Stomach smooth muscle (tissue), 2 donors: ENCODE measurements around the gene RALGPS2.

Source experiments
- H3K27ac ChIP-seq: one replicate; pipeline ENCODE4 v1.7.0; 2013; ENCODE audit warnings: mild to moderate bottlenecking, low read length, inconsistent platforms
- H3K27me3 ChIP-seq, 2 donors: one replicate each; pipeline ENCODE4 v1.7.0; 2013; ENCODE audit warnings: low read length in 2 of 2; ENCODE audit not compliant: insufficient read depth in 2 of 2, control insufficient read depth in 1 of 2
- H3K36me3 ChIP-seq, 2 donors: one replicate each; pipeline ENCODE4 v1.7.0; 2013; ENCODE audit warnings: low read length in 2 of 2; ENCODE audit not compliant: control insufficient read depth in 2 of 2, insufficient read depth in 2 of 2
- H3K4me1 ChIP-seq: one replicate; pipeline ENCODE4 v1.7.0; 2013; ENCODE audit warnings: low read length; ENCODE audit not compliant: control insufficient read depth, insufficient read depth
- H3K4me3 ChIP-seq, 2 donors: one replicate each; pipeline ENCODE4 v1.7.0; 2013; ENCODE audit warnings: low read length in 2 of 2
- H3K9ac ChIP-seq, 2 donors: one replicate each; pipeline ENCODE4 v1.7.0; 2013; ENCODE audit warnings: low read length in 2 of 2, mild to moderate bottlenecking in 1 of 2
- H3K9me3 ChIP-seq, 2 donors: one replicate each; pipeline ENCODE4 v1.7.0; 2013; ENCODE audit warnings: low read length in 2 of 2; ENCODE audit not compliant: control insufficient read depth in 2 of 2
- donor health status: healthy.
- donor health status: Pancreatic carcinoma.

The RALGPS2 gene

DNA sequence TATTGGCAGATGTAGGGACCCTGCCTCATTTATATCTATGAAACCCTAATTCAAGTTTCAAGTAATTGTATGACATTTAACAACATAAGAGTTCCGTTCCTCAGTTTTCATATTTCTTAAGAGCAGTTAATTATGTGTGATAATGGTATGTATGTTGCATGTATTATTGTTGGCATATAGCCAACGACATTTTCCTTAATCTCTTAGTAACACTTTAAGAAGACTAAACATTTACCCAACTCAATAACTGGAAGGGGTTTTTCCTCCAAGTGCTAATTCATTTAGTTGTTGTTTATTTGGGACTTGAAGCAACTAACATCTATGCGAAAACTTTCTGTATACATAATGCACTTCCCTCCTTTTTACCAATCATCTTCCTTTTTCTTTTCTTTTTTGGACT is 1.5 kb upstream of the RALGPS2 start:
- H3K27me3 ChIP-seq: peaks cover 0 to 5% of the 10 kb centered on the region in 2 donors
- no peak overlapping the region for H3K27ac ChIP-seq
- no peak overlapping the region for H3K4me3 ChIP-seq
- no peaks in the 10 kb centered on the region for H3K9me3 ChIP-seq
- H3K9ac ChIP-seq: no peak overlapping the region
- H3K4me1 ChIP-seq: peaks cover 2% of the 10 kb centered on the region
- H3K36me3 ChIP-seq: no peaks in the 10 kb centered on the region

GRCh38 chr1:178724376-178724727 is 692 bp upstream of the RALGPS2 start:
- Histone ChIP-seq H3K27ac (no peak overlapping the region), H3K36me3 (no peaks in the 10 kb centered on the region), H3K27me3 (peaks cover 0 to 5% of the 10 kb centered on the region in 2 donors), H3K4me1 (peaks cover 2% of the 10 kb centered on the region), H3K9ac (peak overlapping the region; percentile 6 to 61), H3K9me3 (no peaks in the 10 kb centered on the region), H3K4me3 (peak overlapping the region in 1 of 2 donors; percentile 75)

DNA sequence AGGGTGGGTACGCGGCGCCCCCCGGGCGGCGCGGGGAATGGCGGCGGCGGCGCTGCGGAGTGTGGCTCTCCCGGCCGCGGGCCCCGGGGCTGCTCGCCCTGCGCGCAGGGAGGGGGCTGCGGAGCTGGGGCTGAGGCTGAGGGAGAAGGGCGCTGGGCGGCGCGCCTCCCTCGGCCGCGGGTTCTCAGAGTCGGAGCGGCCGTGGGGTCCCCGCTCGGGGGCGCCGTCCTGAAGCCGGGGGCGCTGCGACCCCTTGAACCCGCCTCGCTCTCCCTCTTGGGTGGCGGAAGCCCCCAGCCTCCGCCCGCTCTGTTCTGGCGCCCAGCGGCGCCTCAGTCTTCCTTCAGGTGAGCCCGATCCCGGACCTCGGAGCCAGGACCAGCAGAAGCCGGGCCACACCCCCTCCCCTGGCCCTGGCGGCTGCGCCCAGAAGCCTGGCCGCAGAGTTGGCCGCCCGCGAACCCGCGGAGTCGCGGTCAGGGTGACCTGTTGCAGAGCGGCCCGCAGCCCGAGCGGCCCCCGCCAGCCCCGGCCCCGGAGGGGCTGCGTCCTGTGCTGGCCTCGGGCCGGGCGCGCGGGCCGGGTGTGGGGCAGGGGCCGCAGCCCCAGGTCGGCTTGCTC is 532 bp downstream of the RALGPS2 start:
- peaks cover 0 to 5% of the 10 kb centered on the region in 2 donors for H3K27me3 ChIP-seq
- peaks cover 2% of the 10 kb centered on the region for H3K4me1 ChIP-seq
- no peak overlapping the region for H3K27ac ChIP-seq
- peak overlapping the region; percentile 73 to 75 for H3K4me3 ChIP-seq
- H3K9me3 ChIP-seq: no peaks in the 10 kb centered on the region
- H3K36me3 ChIP-seq: no peaks in the 10 kb centered on the region
- peak overlapping the region; percentile 37 to 55 for H3K9ac ChIP-seq

- Histone ChIP-seq H3K27ac (no peak overlapping the region), H3K36me3 (no peaks in the 10 kb centered on the region), H3K9me3 (no peaks in the 10 kb centered on the region), H3K27me3 (peaks cover 0 to 5% of the 10 kb centered on the region in 2 donors), H3K4me1 (peaks cover 2% of the 10 kb centered on the region), H3K9ac (peak overlapping the region in 1 of 2 donors; percentile 55), H3K4me3 (peak overlapping the region; percentile 73 to 75)
Observed at GRCh38 chr1:178726087-178726517, 1.1 kb downstream of the RALGPS2 start.

DNA sequence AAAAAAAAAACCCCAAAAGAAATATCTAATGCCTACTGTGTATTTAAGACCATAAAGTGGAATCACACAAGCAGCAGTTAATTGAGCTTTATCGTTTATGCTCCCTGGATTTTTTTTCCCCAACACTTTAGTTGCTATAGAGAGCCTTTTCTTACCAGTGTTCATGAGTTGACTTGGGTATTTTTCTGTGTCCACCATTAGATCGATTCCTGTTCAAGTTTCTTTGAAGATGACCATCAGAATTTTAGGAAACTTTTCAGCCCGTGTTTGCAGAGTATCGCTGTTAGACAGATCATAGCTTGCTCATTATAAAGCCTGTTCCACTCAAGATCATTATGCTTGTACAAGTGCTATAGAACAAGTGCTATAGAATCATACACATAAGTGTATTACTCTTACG is 1.5 kb downstream of the RALGPS2 start:
- Histone ChIP-seq H3K4me1 (peaks cover 2% of the 10 kb centered on the region), H3K9me3 (no peaks in the 10 kb centered on the region), H3K36me3 (no peaks in the 10 kb centered on the region), H3K27me3 (peaks cover 0 to 5% of the 10 kb centered on the region in 2 donors), H3K27ac (no peak overlapping the region), H3K4me3 (peak overlapping the region; percentile 73 to 75), H3K9ac (peak overlapping the region in 1 of 2 donors; percentile 55)

GRCh38 chr1:178727014-178727895 is 2.2 kb downstream of the RALGPS2 start:
- Histone ChIP-seq H3K9ac (no peak overlapping the region), H3K9me3 (no peaks in the 10 kb centered on the region), H3K4me3 (no peak overlapping the region)

DNA sequence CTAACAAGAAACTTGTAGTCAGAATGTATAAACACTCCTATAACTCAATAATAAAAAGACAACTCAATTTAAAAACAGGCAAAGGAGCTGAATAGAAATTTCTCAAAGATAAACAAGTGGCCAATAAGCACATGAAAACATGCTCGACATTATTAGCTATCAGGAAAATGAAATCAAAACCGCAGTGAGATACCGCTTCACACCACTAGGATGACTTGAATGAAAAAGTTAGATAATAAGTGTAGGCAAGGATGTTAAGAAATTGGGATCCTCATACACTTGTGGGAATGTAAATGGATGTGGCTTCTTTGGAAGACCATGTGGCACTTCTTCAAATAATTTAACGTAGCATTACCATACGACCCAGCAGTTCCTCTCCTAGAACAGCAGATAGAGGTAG is 8.9 kb downstream of the RALGPS2 start:
- Histone ChIP-seq H3K9ac (no peak overlapping the region), H3K4me1 (no peaks in the 10 kb centered on the region), H3K4me3 (no peak overlapping the region), H3K36me3 (no peaks in the 10 kb centered on the region), H3K27ac (no peak overlapping the region), H3K27me3 (no peaks in the 10 kb centered on the region), H3K9me3 (no peaks in the 10 kb centered on the region)

More at GRCh38 chr1:178727014-178727895, 2.2 kb downstream of the RALGPS2 start:
- Histone ChIP-seq H3K27ac (no peak overlapping the region), H3K36me3 (no peaks in the 10 kb centered on the region), H3K27me3 (peaks cover 0 to 5% of the 10 kb centered on the region in 2 donors), H3K4me1 (peaks cover 2% of the 10 kb centered on the region)

- Histone ChIP-seq H3K36me3 (no peaks in the 10 kb centered on the region), H3K4me1 (no peaks in the 10 kb centered on the region), H3K27me3 (no peaks in the 10 kb centered on the region), H3K4me3 (no peak overlapping the region), H3K27ac (no peak overlapping the region), H3K9ac (no peak overlapping the region), H3K9me3 (no peaks in the 10 kb centered on the region)
Observed at GRCh38 chr1:178738780-178739179, 13.7 kb downstream of the RALGPS2 start.

DNA sequence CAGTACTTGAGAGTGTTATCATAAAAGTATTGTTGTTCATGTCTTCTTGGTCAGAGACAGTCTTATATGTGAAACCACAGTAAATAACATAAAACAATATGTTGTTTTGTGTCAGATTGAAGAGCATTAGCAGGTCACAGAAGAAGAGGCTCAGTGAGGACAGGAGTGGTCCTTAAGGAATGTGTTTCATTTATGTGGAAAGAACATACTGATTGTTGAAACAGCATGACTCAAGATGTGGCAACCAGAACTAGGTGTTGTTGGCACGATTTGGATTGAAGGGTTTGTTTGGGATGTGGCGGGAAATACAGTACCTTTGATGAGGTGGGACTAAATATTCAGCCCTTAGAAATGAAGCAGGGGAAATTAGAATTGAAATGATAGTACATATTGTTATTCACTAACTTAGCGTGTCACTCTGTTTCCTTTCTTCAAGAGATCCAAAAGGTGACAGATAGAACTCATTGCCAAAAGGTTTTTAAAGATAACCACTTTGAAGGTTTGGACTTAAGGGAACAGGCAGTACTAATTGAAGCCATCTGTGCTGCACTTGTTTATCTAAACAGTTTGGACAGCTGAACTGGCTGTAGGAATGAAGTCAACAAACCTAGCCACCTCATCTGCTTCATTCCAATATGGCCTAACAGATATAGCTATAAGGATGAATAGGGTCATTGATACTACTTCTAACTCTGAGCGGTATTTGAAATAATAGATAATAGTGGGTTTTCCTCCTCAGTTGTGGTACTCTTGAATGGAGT is 14.4 kb downstream of the RALGPS2 start:
- H3K36me3 ChIP-seq: no peaks in the 10 kb centered on the region

GRCh38 chr1:178740491-178740890 is 15.4 kb downstream of the RALGPS2 start:
- no peak overlapping the region for H3K9ac ChIP-seq
- no peaks in the 10 kb centered on the region for H3K4me1 ChIP-seq
- no peaks in the 10 kb centered on the region for H3K36me3 ChIP-seq
- H3K4me3 ChIP-seq: no peak overlapping the region
- no peaks in the 10 kb centered on the region for H3K27me3 ChIP-seq
- no peak overlapping the region for H3K27ac ChIP-seq
- H3K9me3 ChIP-seq: no peaks in the 10 kb centered on the region

More for the DNA sequence above, 14.4 kb downstream of the RALGPS2 start:
- Histone ChIP-seq H3K27ac (no peak overlapping the region), H3K9me3 (no peaks in the 10 kb centered on the region), H3K4me1 (no peaks in the 10 kb centered on the region), H3K9ac (no peak overlapping the region), H3K27me3 (no peaks in the 10 kb centered on the region), H3K4me3 (no peak overlapping the region)
